Common myeloid progenitor, CD34-positive (primary cell): ENCODE measurements around the gene TEX54. TPM values are rescaled to one million over a fixed set of nuclear protein-coding genes. Genes with fewer than 3 reads are reported as not detected.

Experiments used
- CTCF ChIA-PET: fragments of 350-600 bp; sonication (Branson Sonifier 250); formaldehyde crosslinking; loops from one replicate; lab custom pipeline; 2021; ENCODE audit warnings: antibody characterized with exemption; lab: Charles Lee
- POLR2A ChIA-PET: fragments of 350-600 bp; sonication (Branson Sonifier 250); formaldehyde crosslinking; loops from one replicate; lab custom pipeline; 2021; ENCODE audit warnings: antibody characterized with exemption; lab: Charles Lee
- DNase-seq, 3 donors: peaks; one replicate each; pipeline versions ENCODE4 v3.0.0 to v3.0.0-alpha.2; 2013
- H3K27ac ChIP-seq, 2 experiments: 1 replicate in 1 of 2; 2 replicates in 1 of 2; pipeline ENCODE4 v1.7.0; 2013; ENCODE audit warnings: inconsistent platforms in 2 of 2, low read length in 2 of 2, mild to moderate bottlenecking in 2 of 2, low read depth in 1 of 2, moderate library complexity in 1 of 2; ENCODE audit not compliant: severe bottlenecking in 2 of 2, insufficient read depth in 1 of 2, poor library complexity in 1 of 2
- H3K27me3 ChIP-seq, 5 experiments: replicated peaks in 2 of 5; 1 replicate in 3 of 5; 2 replicates in 2 of 5; pipeline versions ENCODE4 v1.6.1 to v1.7.0; 2013; ENCODE audit warnings: low read length in 4 of 5, mild to moderate bottlenecking in 2 of 5, moderate library complexity in 2 of 5, inconsistent platforms in 1 of 5; ENCODE audit not compliant: insufficient read depth in 5 of 5, control insufficient read depth in 4 of 5
- H3K36me3 ChIP-seq, 4 experiments: 1 replicate in 2 of 4; 2 replicates in 2 of 4; pipeline versions ENCODE4 v1.6.1 to v1.7.0; 2013; ENCODE audit warnings: low read length in 3 of 4, control low read depth in 1 of 4, mild to moderate bottlenecking in 1 of 4; ENCODE audit not compliant: control insufficient read depth in 4 of 4, insufficient read depth in 4 of 4
- H3K4me1 ChIP-seq, 4 experiments: 1 replicate in 3 of 4; 2 replicates in 1 of 4; pipeline versions ENCODE4 v1.6.1 to v1.7.1; 2013; ENCODE audit warnings: low read length in 3 of 4, mild to moderate bottlenecking in 3 of 4, control low read depth in 1 of 4, inconsistent platforms in 1 of 4, moderate library complexity in 1 of 4; ENCODE audit not compliant: control insufficient read depth in 4 of 4, insufficient read depth in 4 of 4; ENCODE audit errors: control extremely low read depth in 1 of 4
- H3K4me3 ChIP-seq, 7 experiments: 1 replicate in 4 of 7; 2 replicates in 3 of 7; pipeline versions ENCODE4 v1.5.1 to v1.7.0; 2013; ENCODE audit warnings: mild to moderate bottlenecking in 7 of 7, low read length in 6 of 7, moderate library complexity in 6 of 7, inconsistent platforms in 2 of 7, low read depth in 2 of 7, control low read depth in 1 of 7; ENCODE audit not compliant: insufficient read depth in 4 of 7, control insufficient read depth in 1 of 7; ENCODE audit errors: extremely low read depth in 1 of 7
- H3K9me3 ChIP-seq, 5 experiments: 1 replicate in 4 of 5; 2 replicates in 1 of 5; pipeline versions ENCODE4 v1.6.1 to v1.7.1; 2013; ENCODE audit warnings: low read length in 4 of 5, mild to moderate bottlenecking in 2 of 5, inconsistent platforms in 1 of 5, low read depth in 1 of 5, moderate library complexity in 1 of 5; ENCODE audit not compliant: control insufficient read depth in 4 of 5, insufficient read depth in 2 of 5; ENCODE audit errors: control extremely low read depth in 1 of 5
- WGBS: methylation state at CpG from one replicate; pipeline ENCODE4 v1.1.5; 2013; ENCODE audit not compliant: insufficient coverage; 5-methylcytosine and 5-hydroxymethylcytosine counted together
- polyA plus RNA-seq: library from polyadenylated mRNA; unstranded; fragments of 120-200 nt; gene quantifications from one replicate; pipeline ENCODE4 v1.2.1, GENCODE V29; 2013

TEX54 gene
- polyA plus RNA-seq: 1.1 TPM

DNA sequence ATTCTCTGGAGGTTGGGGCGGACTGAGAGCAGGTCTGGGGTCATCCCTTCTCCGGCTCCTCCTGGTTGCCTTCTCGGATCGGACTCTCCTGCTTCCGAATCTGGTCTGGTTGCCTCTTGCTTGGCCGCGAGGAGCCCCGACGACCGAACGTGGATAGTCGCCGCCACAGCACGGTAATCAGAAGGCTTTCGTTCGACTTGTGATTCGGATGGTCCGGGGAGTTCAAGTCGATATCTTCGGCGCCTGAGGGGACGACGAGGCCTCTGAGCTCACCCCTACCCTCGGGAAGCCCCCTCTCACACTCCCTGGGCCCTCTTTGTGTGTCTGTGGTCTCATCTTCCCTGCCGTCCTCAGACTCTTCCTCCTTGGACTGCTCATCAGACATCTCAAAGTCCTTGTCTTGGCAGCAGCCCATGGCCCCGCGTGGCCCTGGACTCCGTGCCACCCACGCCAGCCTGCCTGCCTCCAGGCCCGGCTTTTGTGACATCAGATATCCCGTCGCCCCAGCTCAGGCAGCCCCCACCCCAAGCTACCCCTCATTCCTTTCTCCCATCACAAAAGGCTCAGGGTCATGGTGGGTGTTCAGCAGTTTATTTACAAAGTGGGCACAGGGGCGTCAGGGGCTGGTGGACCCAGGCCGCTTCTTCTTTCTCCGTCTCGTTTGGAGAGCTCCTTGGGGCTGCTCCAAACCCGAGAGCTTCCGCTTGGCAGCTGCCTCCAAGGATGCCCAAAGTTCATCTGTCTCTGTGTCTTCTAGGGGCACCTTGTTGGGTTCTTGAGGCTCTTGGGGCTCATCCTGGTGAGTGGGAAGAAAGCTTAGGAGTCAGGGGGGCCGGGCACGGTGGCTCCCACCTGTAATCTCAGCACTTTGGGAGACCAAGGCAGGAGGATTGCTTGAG lies at the start of gene TEX54:
TSS of gene TEX54 (minus strand) at position 506 of the 899 bp plus-strand sequence.
- 11% methylated on average over 26 of the region's 40 CpGs for WGBS

DNA sequence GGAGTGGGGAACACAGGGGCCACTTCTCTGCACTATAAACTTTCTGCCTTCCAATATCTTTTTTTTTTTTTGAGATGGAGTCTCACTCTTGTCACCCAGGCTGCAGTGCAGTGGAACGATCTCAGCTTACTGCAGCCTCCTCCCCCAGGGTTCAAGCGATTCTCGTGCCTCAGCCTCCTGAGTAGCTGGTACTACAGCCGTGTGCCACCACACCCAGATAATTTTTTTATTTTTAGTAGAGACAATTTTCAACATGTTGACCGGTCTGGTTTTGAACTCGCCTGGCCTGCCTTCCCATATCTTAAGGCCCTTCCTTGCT lies 49.7 kb upstream of the TEX54 start:
- DNase-seq: no peak
- peaks cover 15 to 48% (median 32%) of the 10 kb centered on the region in 4 experiments for H3K4me1 ChIP-seq
- peaks cover 10 to 63% (median 46%) of the 10 kb centered on the region in 4 experiments for H3K36me3 ChIP-seq
- H3K4me3 ChIP-seq: peak overlapping the region in 5 of 7 experiments; percentile 86 to 100 (median 98)
- H3K9me3 ChIP-seq: no peaks in the 10 kb centered on the region
- POLR2A ChIA-PET: interaction anchor here (3.0 kb wide), 1 partner anchor 41 kb away, joined by 37 read pairs; no protein-coding TSS in a partner anchor
- CTCF ChIA-PET: interaction anchor here (2.8 kb wide), 1 partner anchor 95 kb away, joined by 15 read pairs; the partner anchor contains the start of gene TMEM179B
- 93% methylated on average over 4 of the region's 6 CpGs for WGBS
- no peaks in the 10 kb centered on the region for H3K27me3 ChIP-seq
- H3K27ac ChIP-seq: peak overlapping the region; percentile 98 to 99

More for the DNA sequence above, at the start of gene TEX54:
- Histone ChIP-seq H3K36me3 (peaks cover 12 to 43% (median 39%) of the 10 kb centered on the region in 4 experiments), H3K9me3 (no peaks in the 10 kb centered on the region), H3K4me1 (peaks cover 8 to 28% (median 20%) of the 10 kb centered on the region in 4 experiments), H3K27ac (peak within 1 kb of the TSS; percentile 95 to 96), H3K27me3 (no peaks in the 10 kb centered on the region), H3K4me3 (peak within 1 kb of the TSS; percentile 71 to 93 (median 89))
- ChIA-PET CTCF (interaction anchor here (0.8 to 2.0 kb wide), 9 partner anchors 8 to 126 kb away, joined by 3 to 7 read pairs (median 3); partner anchors contain the start of genes BSCL2 and TMEM179B), POLR2A (interaction anchor here (0.6 to 4.5 kb wide), 13 partner anchors 8 to 186 kb away, joined by 3 to 57 read pairs (median 4); partner anchors contain the start of genes C11orf98, CSKMT, GANAB and HNRNPUL2)
- no peak for DNase-seq

DNA sequence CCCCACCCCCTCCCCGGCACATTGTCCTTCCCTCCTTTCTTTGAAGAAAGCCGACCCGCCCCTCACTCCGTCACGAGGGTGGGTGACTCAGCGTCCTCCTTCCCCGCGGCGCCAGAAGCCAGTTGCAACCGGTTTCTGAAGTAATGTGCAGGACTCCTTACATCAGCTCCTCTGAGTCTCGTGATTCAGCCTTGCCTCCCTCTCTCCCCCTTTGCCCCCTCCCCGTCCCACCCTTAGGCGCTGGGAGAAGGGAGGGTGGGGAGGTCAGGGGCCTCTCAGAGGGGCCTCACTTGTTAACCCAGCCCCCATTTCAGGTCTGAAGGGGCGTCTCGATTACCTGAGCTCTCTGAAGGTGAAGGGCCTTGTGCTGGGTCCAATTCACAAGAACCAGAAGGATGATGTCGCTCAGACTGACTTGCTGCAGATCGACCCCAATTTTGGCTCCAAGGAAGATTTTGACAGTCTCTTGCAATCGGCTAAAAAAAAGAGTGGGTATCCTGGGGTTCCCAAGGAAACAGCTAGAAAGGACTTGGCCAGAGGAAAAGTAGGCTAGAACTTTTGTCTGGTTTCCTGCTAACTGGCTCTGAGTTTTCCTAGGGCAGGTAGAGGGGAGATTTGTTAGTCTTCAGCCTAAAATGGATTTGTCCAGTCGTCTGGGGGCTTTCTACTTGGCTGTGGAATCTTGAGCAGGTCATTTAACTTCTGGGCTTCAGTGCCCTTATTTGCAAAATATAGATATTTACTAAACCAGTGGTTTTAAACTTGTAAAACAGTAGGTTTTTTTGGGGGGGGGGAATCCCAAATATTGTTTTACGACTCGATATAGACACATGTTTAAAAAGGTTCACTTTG lies 49.2 kb upstream of the TEX54 start:
- WGBS: 14% methylated on average over 12 of the region's 21 CpGs
- Histone ChIP-seq H3K9me3 (no peaks in the 10 kb centered on the region), H3K4me3 (peak overlapping the region; percentile 86 to 100 (median 95)), H3K4me1 (peaks cover 15 to 48% (median 32%) of the 10 kb centered on the region in 4 experiments), H3K36me3 (peaks cover 10 to 62% (median 41%) of the 10 kb centered on the region in 4 experiments), H3K27me3 (no peaks in the 10 kb centered on the region), H3K27ac (peak overlapping the region; percentile 98 to 99)
- peak; percentile 95 to 98 (median 98) for DNase-seq
- POLR2A ChIA-PET: interaction anchor here (0.5 to 3.0 kb wide), 6 partner anchors 28 to 912 kb away, joined by 3 to 37 read pairs (median 3); partner anchors contain the start of genes INTS5 and MTA2
- CTCF ChIA-PET: interaction anchor here (1.3 to 2.8 kb wide), 7 partner anchors 17 to 95 kb away, joined by 3 to 15 read pairs (median 5); partner anchors contain the start of gene TMEM179B

DNA sequence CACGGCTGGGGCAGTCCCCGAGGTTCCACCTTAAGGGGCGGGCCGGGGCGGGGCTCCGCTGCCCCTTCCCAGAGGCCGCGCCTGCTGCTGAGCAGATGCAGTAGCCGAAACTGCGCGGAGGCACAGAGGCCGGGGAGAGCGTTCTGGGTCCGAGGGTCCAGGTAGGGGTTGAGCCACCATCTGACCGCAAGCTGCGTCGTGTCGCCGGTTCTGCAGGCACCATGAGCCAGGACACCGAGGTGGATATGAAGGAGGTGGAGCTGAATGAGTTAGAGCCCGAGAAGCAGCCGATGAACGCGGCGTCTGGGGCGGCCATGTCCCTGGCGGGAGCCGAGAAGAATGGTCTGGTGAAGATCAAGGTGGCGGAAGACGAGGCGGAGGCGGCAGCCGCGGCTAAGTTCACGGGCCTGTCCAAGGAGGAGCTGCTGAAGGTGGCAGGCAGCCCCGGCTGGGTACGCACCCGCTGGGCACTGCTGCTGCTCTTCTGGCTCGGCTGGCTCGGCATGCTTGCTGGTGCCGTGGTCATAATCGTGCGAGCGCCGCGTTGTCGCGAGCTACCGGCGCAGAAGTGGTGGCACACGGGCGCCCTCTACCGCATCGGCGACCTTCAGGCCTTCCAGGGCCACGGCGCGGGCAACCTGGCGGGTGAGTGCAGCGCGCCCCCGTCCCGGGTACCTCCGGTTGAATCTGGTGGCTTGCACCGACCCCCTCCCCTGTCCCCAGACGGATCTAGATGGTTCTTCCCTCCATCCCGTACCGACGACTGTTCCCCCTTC lies 48.4 kb upstream of the TEX54 start, which contains the start of gene SLC3A2:
TSS of gene SLC3A2 (plus strand) at position 94 of the 776 bp plus-strand sequence. CDS start at position 222, 128 bp downstream.
- Histone ChIP-seq H3K27me3 (no peaks in the 10 kb centered on the region), H3K4me1 (peaks cover 15 to 48% (median 32%) of the 10 kb centered on the region in 4 experiments), H3K4me3 (peak within 1 kb of the TSS; percentile 86 to 100 (median 95)), H3K9me3 (no peaks in the 10 kb centered on the region), H3K36me3 (peaks cover 10 to 56% (median 36%) of the 10 kb centered on the region in 4 experiments), H3K27ac (peak within 1 kb of the TSS; percentile 98 to 99)
- peak; percentile 87 to 94 (median 90) for DNase-seq
- ChIA-PET CTCF (interaction anchor here (0.8 to 2.8 kb wide), 8 partner anchors 16 to 207 kb away, joined by 3 to 15 read pairs (median 4); partner anchors contain the start of gene TMEM179B), POLR2A (interaction anchor here (0.6 to 3.0 kb wide), 8 partner anchors 15 to 280 kb away, joined by 3 to 37 read pairs (median 3); partner anchors contain the start of genes INTS5, MTA2, TMEM179B and WDR74)
- under 1% methylated on average over 59 of the region's 69 CpGs for WGBS

DNA sequence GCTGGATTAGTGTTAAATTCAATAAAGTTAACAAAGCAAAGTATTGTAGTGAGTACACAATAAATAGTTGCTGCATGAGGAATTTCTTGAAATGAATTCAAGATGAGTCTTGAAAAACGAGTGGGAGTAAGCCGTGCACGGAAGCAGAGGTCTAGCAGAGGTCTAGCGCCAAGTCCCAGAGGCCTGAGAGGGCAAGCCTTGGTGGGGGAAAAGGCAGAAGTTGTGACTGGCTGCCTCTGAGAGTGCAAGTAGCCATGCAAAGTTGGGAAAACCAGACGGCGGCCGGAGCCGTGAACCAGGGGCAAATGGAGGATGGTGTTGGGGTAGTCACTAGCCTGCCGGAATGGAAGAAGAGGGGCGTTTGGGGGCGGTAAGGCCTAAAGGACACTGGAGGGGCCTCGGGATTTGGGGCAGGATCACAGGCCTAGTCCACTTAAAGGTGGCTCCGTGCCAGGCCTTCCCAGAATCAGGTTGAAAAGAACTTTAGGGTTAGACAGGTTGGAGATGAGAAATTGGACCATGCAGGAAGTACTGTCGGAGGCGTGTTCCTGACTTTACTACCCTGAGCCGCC lies 47.7 kb upstream of the TEX54 start:
- 0% methylated on average over 11 of the region's 16 CpGs for WGBS
- CTCF ChIA-PET: interaction anchor here (0.8 to 1.8 kb wide), 6 partner anchors 14 to 206 kb away, joined by 3 to 12 read pairs (median 4); no protein-coding TSS in a partner anchor
- Histone ChIP-seq H3K27ac (peak overlapping the region; percentile 98 to 99), H3K4me3 (peak overlapping the region; percentile 86 to 100 (median 95)), H3K9me3 (no peaks in the 10 kb centered on the region), H3K4me1 (peaks cover 15 to 43% (median 32%) of the 10 kb centered on the region in 4 experiments), H3K36me3 (peaks cover 8 to 50% (median 30%) of the 10 kb centered on the region in 4 experiments), H3K27me3 (no peaks in the 10 kb centered on the region)
- POLR2A ChIA-PET: interaction anchor here (0.6 to 3.0 kb wide), 4 partner anchors 11 to 93 kb away, joined by 3 to 37 read pairs (median 6); partner anchors contain the start of gene TMEM179B
- DNase-seq: peak in 2 of 3 donors; percentile 50 to 57
